H9 (cell line): ENCODE measurements around the gene PFDN2. TPM values are rescaled to one million over a fixed set of nuclear protein-coding genes. Genes with fewer than 3 reads are reported as not detected.

Experiments used
- DNase-seq: peaks from one replicate; pipeline ENCODE4 v3.0.0-alpha.2; 2017
- H2AFZ ChIP-seq: one replicate; pipeline ENCODE4 v1.6.1; 2013; ENCODE audit warnings: mild to moderate bottlenecking, low read length, control low read depth, moderate library complexity
- H2AK5ac ChIP-seq: 2 replicates; pipeline ENCODE4 v1.6.1; 2013; ENCODE audit warnings: low read length, control low read depth, mixed read lengths; ENCODE audit not compliant: insufficient read length
- H2BK120ac ChIP-seq: one replicate; pipeline ENCODE4 v1.6.1; 2013; ENCODE audit warnings: low read depth, mild to moderate bottlenecking, low read length, control low read depth, inconsistent platforms; ENCODE audit not compliant: poor library complexity, severe bottlenecking
- H2BK12ac ChIP-seq: 2 replicates; pipeline ENCODE4 v1.6.1; 2013; ENCODE audit warnings: low read length, control low read depth, mixed read lengths, low read depth; ENCODE audit not compliant: insufficient read length
- H2BK15ac ChIP-seq: 2 replicates; pipeline ENCODE4 v1.6.1; 2013; ENCODE audit warnings: low read depth, low read length, control low read depth
- H2BK20ac ChIP-seq: one replicate; pipeline ENCODE4 v1.6.1; 2013; ENCODE audit warnings: low read depth, mild to moderate bottlenecking, low read length, control low read depth, inconsistent platforms; ENCODE audit not compliant: poor library complexity, severe bottlenecking
- H2BK5ac ChIP-seq: 2 replicates; pipeline ENCODE4 v1.6.1; 2013; ENCODE audit warnings: low read length, control low read depth, mixed read lengths; ENCODE audit not compliant: insufficient read length
- H3K14ac ChIP-seq: 2 replicates; pipeline ENCODE4 v1.6.1; 2013; ENCODE audit warnings: low read length, control low read depth; ENCODE audit not compliant: insufficient read depth
- H3K18ac ChIP-seq: 2 replicates; pipeline ENCODE4 v1.6.1; 2013; ENCODE audit warnings: low read depth, mild to moderate bottlenecking, mixed read lengths, low read length, control low read depth; ENCODE audit not compliant: insufficient read length
- H3K23ac ChIP-seq: 2 replicates; pipeline ENCODE4 v1.6.1; 2013; ENCODE audit warnings: low read length, control low read depth, mixed read lengths, low read depth; ENCODE audit not compliant: insufficient read length
- H3K23me2 ChIP-seq: 2 replicates; pipeline ENCODE4 v1.6.1; 2013; ENCODE audit warnings: low read depth, mild to moderate bottlenecking, mixed read lengths, low read length, control low read depth; ENCODE audit not compliant: insufficient read length, poor library complexity, severe bottlenecking
- H3K27ac ChIP-seq: 2 replicates; pipeline ENCODE4 v1.5.1; 2013; ENCODE audit warnings: low read length, control low read depth, mixed read lengths, low read depth; ENCODE audit not compliant: insufficient read length
- H3K27me3 ChIP-seq: 2 replicates; pipeline ENCODE4 v1.6.1; 2013; ENCODE audit warnings: low read length, control low read depth, inconsistent platforms; ENCODE audit not compliant: insufficient read depth
- H3K4ac ChIP-seq: 2 replicates; pipeline ENCODE4 v1.6.1; 2013; ENCODE audit warnings: low read depth, mild to moderate bottlenecking, control low read depth, inconsistent platforms, low read length, moderate library complexity
- H3K4me1 ChIP-seq: 2 replicates; pipeline ENCODE4 v1.6.1; 2013; ENCODE audit warnings: low read length, control low read depth, inconsistent platforms; ENCODE audit not compliant: insufficient read depth
- H3K4me2 ChIP-seq: 2 replicates; pipeline ENCODE4 v1.6.1; 2013; ENCODE audit warnings: low read length, control low read depth, mixed read lengths; ENCODE audit not compliant: insufficient read length, insufficient read depth
- H3K56ac ChIP-seq: 2 replicates; pipeline ENCODE4 v1.6.1; 2013; ENCODE audit warnings: low read depth, mild to moderate bottlenecking, mixed read lengths, low read length, control low read depth; ENCODE audit not compliant: insufficient read length
- H3K79me1 ChIP-seq: 2 replicates; pipeline ENCODE4 v1.6.1; 2013; ENCODE audit warnings: low read depth, mild to moderate bottlenecking, moderate library complexity, low read length, control low read depth, inconsistent platforms; ENCODE audit not compliant: insufficient read depth, poor library complexity, severe bottlenecking
- H3K79me2 ChIP-seq: 2 replicates; pipeline ENCODE4 v1.6.1; 2013; ENCODE audit warnings: low read length, control low read depth, inconsistent platforms; ENCODE audit not compliant: insufficient read depth
- H3K9ac ChIP-seq: 2 replicates; pipeline ENCODE4 v1.6.1; 2013; ENCODE audit warnings: low read length, control low read depth, mixed read lengths; ENCODE audit not compliant: insufficient read length; ENCODE audit errors: extremely low read depth
- H3K9me3 ChIP-seq: one replicate; pipeline ENCODE4 v1.6.1; 2013; ENCODE audit warnings: low read depth, low read length, inconsistent platforms; ENCODE audit not compliant: control insufficient read depth
- H3T11ph ChIP-seq: one replicate; pipeline ENCODE4 v1.6.1; 2013; ENCODE audit warnings: mild to moderate bottlenecking, low read length, control low read depth, inconsistent platforms
- H4K20me1 ChIP-seq: one replicate; pipeline ENCODE4 v1.6.1; 2013; ENCODE audit not compliant: control insufficient read depth, insufficient read length, insufficient read depth
- H4K5ac ChIP-seq: 2 replicates; pipeline ENCODE4 v1.6.1; 2013; ENCODE audit warnings: low read depth, mild to moderate bottlenecking, mixed read lengths, low read length, control low read depth; ENCODE audit not compliant: insufficient read length
- H4K8ac ChIP-seq: replicated peaks from 2 replicates; pipeline ENCODE4 v1.6.1; 2013; ENCODE audit warnings: low read length, control low read depth, mixed read lengths, low read depth; ENCODE audit not compliant: insufficient read length
- H4K91ac ChIP-seq: 2 replicates; pipeline ENCODE4 v1.6.1; 2013; ENCODE audit warnings: low read depth, mild to moderate bottlenecking, moderate library complexity, mixed read lengths, low read length, control low read depth; ENCODE audit not compliant: insufficient read length
- H3K27ac Mint-ChIP-seq, 3 experiments: 2 replicates in 2 of 3; 3 replicates in 1 of 3; pipeline ENCODE4 v1.8.0; 2020 to 2021; ENCODE audit warnings: mixed read lengths in 3 of 3, mild to moderate bottlenecking in 1 of 3, moderate library complexity in 1 of 3
- H3K27me3 Mint-ChIP-seq: 2 replicates; pipeline ENCODE4 v1.8.0; 2021; ENCODE audit warnings: low read depth, mild to moderate bottlenecking, moderate library complexity, mixed read lengths
- H3K36me3 Mint-ChIP-seq, 3 experiments: 2 replicates in 2 of 3; 3 replicates in 1 of 3; pipeline ENCODE4 v1.8.0; 2020 to 2021; ENCODE audit warnings: low read depth in 3 of 3, mixed read lengths in 3 of 3; ENCODE audit not compliant: insufficient read depth in 1 of 3
- H3K4me1 Mint-ChIP-seq, 2 experiments: 2 replicates each; pipeline ENCODE4 v1.8.0; 2020; ENCODE audit warnings: mixed read lengths in 2 of 2
- H3K4me3 Mint-ChIP-seq, 2 experiments: 2 replicates in 1 of 2; 3 replicates in 1 of 2; pipeline ENCODE4 v1.8.0; 2020 to 2021; ENCODE audit warnings: mild to moderate bottlenecking in 2 of 2, mixed read lengths in 2 of 2, moderate library complexity in 1 of 2
- H3K9me3 Mint-ChIP-seq, 2 experiments: 2 replicates in 1 of 2; 3 replicates in 1 of 2; pipeline ENCODE4 v1.8.0; 2020; ENCODE audit warnings: mild to moderate bottlenecking in 2 of 2, mixed read lengths in 2 of 2, moderate library complexity in 1 of 2
- whole genome bisulfite sequencing: extraction: QIAGEN DNeasy Blood & Tissue Kit; methylation state at CpG from one replicate; pipeline ENCODE4 v1.1.7; 2013; ENCODE audit warnings: missing lambda C conversion rate, low lambda C conversion rate, mixed read lengths; ENCODE audit not compliant: insufficient read length; ENCODE audit errors: extremely low coverage; 5-methylcytosine and 5-hydroxymethylcytosine counted together
- total RNA-seq: library from RNA; stranded (reverse); gene quantifications from 2 replicates; pipeline ENCODE4 v1.2.1, GENCODE V29; 2021
- TF ChIP-seq, protein P1 (sequence below): fragments of 200-600 bp; sonication (generic); conservative IDR thresholded peaks from 3 replicates; pipeline ENCODE4 v1.8.0; 2021; ENCODE audit warnings: antibody characterized with exemption, mild to moderate bottlenecking

Gene PFDN2
- total RNA-seq, 1 experiment from 2014 or later, result 71.8 TPM

DNA sequence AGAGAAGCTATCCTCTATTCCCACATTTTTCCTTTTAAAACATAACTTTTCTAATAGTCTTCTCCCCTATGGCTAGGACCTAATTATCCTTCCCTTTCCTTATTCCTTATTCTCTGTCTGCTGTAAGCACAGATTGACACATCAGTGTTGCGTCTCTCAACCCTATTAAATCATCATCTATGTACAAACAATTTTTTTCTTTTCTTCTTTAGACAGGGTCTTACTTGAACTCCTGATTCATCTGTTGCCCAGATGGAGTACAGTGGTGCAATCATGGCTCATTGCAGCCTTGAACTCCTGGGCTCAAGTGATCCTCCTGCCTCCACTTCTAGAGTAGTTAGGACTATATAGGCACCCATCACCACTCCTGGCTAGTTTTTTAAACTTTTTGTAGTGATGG is 11.4 kb downstream of the PFDN2 start:
- H3K27ac Mint-ChIP-seq, result no peak overlapping the region

More for the DNA sequence above, 11.4 kb downstream of the PFDN2 start:
- no peak overlapping the region for H3K23ac ChIP-seq
- Mint-ChIP-seq H3K36me3 (peaks cover 4 to 19% (median 16%) of the 10 kb centered on the region in 3 experiments), H3K27me3 (no peaks in the 10 kb centered on the region), H3K9me3 (no peaks in the 10 kb centered on the region), H3K4me3 (no peak overlapping the region), H3K4me1 (no peaks in the 10 kb centered on the region)
- no peak overlapping the region for H3K27ac ChIP-seq
- H4K20me1 ChIP-seq, result no peaks in the 10 kb centered on the region
- TF ChIP-seq, protein P1, sequence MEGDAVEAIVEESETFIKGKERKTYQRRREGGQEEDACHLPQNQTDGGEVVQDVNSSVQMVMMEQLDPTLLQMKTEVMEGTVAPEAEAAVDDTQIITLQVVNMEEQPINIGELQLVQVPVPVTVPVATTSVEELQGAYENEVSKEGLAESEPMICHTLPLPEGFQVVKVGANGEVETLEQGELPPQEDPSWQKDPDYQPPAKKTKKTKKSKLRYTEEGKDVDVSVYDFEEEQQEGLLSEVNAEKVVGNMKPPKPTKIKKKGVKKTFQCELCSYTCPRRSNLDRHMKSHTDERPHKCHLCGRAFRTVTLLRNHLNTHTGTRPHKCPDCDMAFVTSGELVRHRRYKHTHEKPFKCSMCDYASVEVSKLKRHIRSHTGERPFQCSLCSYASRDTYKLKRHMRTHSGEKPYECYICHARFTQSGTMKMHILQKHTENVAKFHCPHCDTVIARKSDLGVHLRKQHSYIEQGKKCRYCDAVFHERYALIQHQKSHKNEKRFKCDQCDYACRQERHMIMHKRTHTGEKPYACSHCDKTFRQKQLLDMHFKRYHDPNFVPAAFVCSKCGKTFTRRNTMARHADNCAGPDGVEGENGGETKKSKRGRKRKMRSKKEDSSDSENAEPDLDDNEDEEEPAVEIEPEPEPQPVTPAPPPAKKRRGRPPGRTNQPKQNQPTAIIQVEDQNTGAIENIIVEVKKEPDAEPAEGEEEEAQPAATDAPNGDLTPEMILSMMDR, result no peak
- no peak overlapping the region for H4K91ac ChIP-seq
- H3K23me2 ChIP-seq, result no peaks in the 10 kb centered on the region
- no peak overlapping the region for H2BK120ac ChIP-seq
- no peak overlapping the region for H2BK20ac ChIP-seq
- H2BK5ac ChIP-seq, result no peak overlapping the region
- peaks cover 1% of the 10 kb centered on the region; the same call in 1 of the 2 replicates for H3K79me2 ChIP-seq
- H4K5ac ChIP-seq, result no peak overlapping the region
- H3K14ac ChIP-seq, result no peak overlapping the region
- H2AK5ac ChIP-seq, result no peak overlapping the region
- H3K9me3 ChIP-seq, result no peaks in the 10 kb centered on the region
- H3K18ac ChIP-seq, result no peak overlapping the region
- H3K27me3 ChIP-seq, result no peaks in the 10 kb centered on the region
- no peak overlapping the region for H3K4ac ChIP-seq
- no peak overlapping the region for H4K8ac ChIP-seq
- no CpG with 5 or more reads among the region's 1 CpG for WGBS
- no peak overlapping the region for H3K9ac ChIP-seq
- DNase-seq, result no peak
- no peak overlapping the region for H2BK15ac ChIP-seq
- no peak overlapping the region for H3K4me2 ChIP-seq
- no peak overlapping the region for H2AFZ ChIP-seq
- H3K79me1 ChIP-seq, result peaks cover 7% of the 10 kb centered on the region
- H3K4me1 ChIP-seq, result no peaks in the 10 kb centered on the region
- no peak overlapping the region for H3T11ph ChIP-seq
- H3K56ac ChIP-seq, result no peak overlapping the region
- no peak overlapping the region for H2BK12ac ChIP-seq
